K562 (cell line): ENCODE results near the gene DUS1L. TPM values are rescaled to one million over a fixed set of nuclear protein-coding genes. Genes with fewer than 3 reads are reported as not detected.

Source experiments
- BDP1 ChIP-seq: IDR thresholded peaks from 3 replicates; pipeline ENCODE4 v1.6.1; 2011; ENCODE audit not compliant: insufficient read length, insufficient read depth
- ETV1 ChIP-seq: fragments of 450-650 bp; conservative IDR thresholded peaks from 2 replicates; pipeline ENCODE4 v1.6.1; 2016; ENCODE audit warnings: missing genetic modification characterization, control low read depth, low read depth, missing compliant biosample characterization
- EZH2 ChIP-seq: IDR thresholded peaks from 2 replicates; pipeline ENCODE4 v1.6.1; 2012; ENCODE audit warnings: low read depth, mild to moderate bottlenecking, inconsistent platforms, low read length, borderline replicate concordance
- FOS ChIP-seq: IDR thresholded peaks from 3 replicates; pipeline ENCODE4 v1.6.1; 2011; ENCODE audit not compliant: insufficient read length; ENCODE audit errors: extremely low read depth
- KDM4B ChIP-seq, 2 experiments: fragments of 450-650 bp in 1 of 2; sonication (generic) in 1 of 2; IDR thresholded peaks; 2 replicates each; pipeline ENCODE4 v1.6.1; 2016 to 2017; ENCODE audit warnings: borderline replicate concordance in 2 of 2, antibody characterized with exemption in 1 of 2, low read depth in 1 of 2, mild to moderate bottlenecking in 1 of 2
- POLR2G ChIP-seq: fragments of 200-400 bp; formaldehyde crosslinking; IDR thresholded peaks from 2 replicates; pipeline ENCODE4 v1.6.1; 2017; ENCODE audit warnings: low read depth, mild to moderate bottlenecking, antibody characterized with exemption, low read length, moderate library complexity
- RFX7 ChIP-seq: fragments of 250-450 bp; sonication (Bioruptor Pico); IDR thresholded peaks from 2 replicates; pipeline ENCODE4 v1.5.1; 2021; ENCODE audit warnings: mild to moderate bottlenecking
- SIN3B ChIP-seq: fragments of 450-650 bp; IDR thresholded peaks from 2 replicates; pipeline ENCODE4 v1.6.1; 2017; ENCODE audit warnings: low read depth, mild to moderate bottlenecking, moderate library complexity
- SNRNP70 ChIP-seq: fragments of 200-400 bp; formaldehyde crosslinking; optimal IDR thresholded peaks from 2 replicates; pipeline ENCODE3; 2017; ENCODE audit warnings: low read depth, low read length
- polyA plus RNA-seq, 8 experiments: library from polyadenylated mRNA; depleted of rRNA in 4 of 8; stranded (reverse) in 5 of 8; unstranded in 3 of 8; fragments of >200 nt; fragmentation: Nextera tagmentation in 2 of 8; fragmentation: Illumina TruSeq in 1 of 8; extraction: Ambion mirVana in 2 of 8; extraction: Trizol in 1 of 8; gene quantifications; 2 replicates each; pipeline versions ENCODE4 v1.2.1 to v1.2.3, GENCODE V29; 2011 to 2014; ENCODE audit warnings: inconsistent platforms in 1 of 8, missing spikeins in 1 of 8
- total RNA-seq, 7 experiments: library from RNA; depleted of rRNA in 6 of 7; stranded (reverse); fragments of >200 nt in 6 of 7; fragmentation: Illumina TruSeq in 2 of 7; extraction: Trizol in 2 of 7; gene quantifications; 2 replicates each; pipeline versions ENCODE4 v1.2.1 to v1.2.3, GENCODE V29; 2011 to 2021; ENCODE audit warnings: low replicate concordance in 1 of 7
- TF ChIP-seq, protein P1 (sequence below): fragments of 450-650 bp; IDR thresholded peaks from 2 replicates; pipeline ENCODE4 v1.6.1; 2016; ENCODE audit warnings: mild to moderate bottlenecking, moderate library complexity
- TF ChIP-seq, protein P2 (sequence below): sonication (generic); formaldehyde crosslinking; IDR thresholded peaks from 2 replicates; pipeline ENCODE4 v1.9.0; 2022; ENCODE audit warnings: mild to moderate bottlenecking, missing genetic modification reagents
- TF ChIP-seq, protein P3 (sequence below): fragments of 200-800 bp; sonication (Bioruptor generic); IDR thresholded peaks from 2 replicates; pipeline ENCODE4 v1.6.1; 2017; ENCODE audit warnings: missing genetic modification characterization, missing compliant biosample characterization
- TF ChIP-seq, protein P4 (sequence below): fragments of 250-450 bp; sonication (Bioruptor Pico); IDR thresholded peaks from 2 replicates; pipeline ENCODE4 v1.6.1; 2021; ENCODE audit warnings: mild to moderate bottlenecking

Gene DUS1L
- total and polyA plus RNA-seq, 9 of the 15 experiments (the other 6 are each of a cell fraction or from before 2014, with no cell fraction given) = 7.8 to 210 (median 83.9) TPM

DNA sequence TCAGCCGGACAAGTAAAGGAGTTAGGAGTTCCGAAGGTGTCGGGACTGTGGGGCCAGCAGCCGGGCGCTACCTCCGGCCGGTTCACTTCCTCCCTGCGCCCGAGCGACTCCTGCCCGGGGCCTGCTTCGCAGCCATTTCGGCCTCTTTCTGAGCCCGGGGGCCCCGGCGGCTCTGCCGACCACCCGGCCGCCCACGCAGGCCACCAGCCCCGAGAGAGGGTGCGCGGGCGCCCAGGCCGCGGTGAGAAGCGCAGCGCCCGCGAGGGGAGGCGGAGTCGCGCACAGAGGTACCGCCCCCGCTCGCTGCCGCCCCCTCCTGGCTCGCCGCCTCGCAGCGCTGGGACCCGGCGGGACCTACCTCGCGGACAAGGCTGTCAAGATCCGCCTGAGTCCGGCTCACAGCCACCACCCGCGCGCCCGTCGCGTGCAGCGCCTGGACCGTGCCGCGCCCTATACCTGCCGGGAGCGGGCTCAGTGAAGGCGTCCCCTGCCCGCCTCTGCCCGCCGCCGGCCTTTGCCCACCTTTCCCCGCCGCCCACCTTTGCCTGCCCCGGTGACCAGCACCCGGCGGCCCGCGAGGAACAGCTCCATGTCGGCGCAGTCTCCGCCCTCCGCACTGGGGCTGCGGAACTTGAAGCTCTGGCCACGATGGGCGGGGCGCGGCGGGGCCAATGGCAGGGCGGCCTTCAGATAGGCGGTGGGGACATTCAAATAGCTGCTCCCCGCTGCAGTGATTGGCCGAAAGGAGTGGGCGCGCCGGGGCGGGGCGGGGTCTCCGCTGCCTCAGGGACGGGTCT is 28.3 kb downstream of the DUS1L start, which contains the start of gene DCXR (continued):
- peak; percentile 99 for TF ChIP-seq POLR2G
- TF ChIP-seq FOS = peak; percentile 58
- no peak for TF ChIP-seq BDP1
- TF ChIP-seq EZH2 = no peak
- no peak for TF ChIP-seq RFX7 (CRISPR knock-in tag)
- TF ChIP-seq, protein P1, sequence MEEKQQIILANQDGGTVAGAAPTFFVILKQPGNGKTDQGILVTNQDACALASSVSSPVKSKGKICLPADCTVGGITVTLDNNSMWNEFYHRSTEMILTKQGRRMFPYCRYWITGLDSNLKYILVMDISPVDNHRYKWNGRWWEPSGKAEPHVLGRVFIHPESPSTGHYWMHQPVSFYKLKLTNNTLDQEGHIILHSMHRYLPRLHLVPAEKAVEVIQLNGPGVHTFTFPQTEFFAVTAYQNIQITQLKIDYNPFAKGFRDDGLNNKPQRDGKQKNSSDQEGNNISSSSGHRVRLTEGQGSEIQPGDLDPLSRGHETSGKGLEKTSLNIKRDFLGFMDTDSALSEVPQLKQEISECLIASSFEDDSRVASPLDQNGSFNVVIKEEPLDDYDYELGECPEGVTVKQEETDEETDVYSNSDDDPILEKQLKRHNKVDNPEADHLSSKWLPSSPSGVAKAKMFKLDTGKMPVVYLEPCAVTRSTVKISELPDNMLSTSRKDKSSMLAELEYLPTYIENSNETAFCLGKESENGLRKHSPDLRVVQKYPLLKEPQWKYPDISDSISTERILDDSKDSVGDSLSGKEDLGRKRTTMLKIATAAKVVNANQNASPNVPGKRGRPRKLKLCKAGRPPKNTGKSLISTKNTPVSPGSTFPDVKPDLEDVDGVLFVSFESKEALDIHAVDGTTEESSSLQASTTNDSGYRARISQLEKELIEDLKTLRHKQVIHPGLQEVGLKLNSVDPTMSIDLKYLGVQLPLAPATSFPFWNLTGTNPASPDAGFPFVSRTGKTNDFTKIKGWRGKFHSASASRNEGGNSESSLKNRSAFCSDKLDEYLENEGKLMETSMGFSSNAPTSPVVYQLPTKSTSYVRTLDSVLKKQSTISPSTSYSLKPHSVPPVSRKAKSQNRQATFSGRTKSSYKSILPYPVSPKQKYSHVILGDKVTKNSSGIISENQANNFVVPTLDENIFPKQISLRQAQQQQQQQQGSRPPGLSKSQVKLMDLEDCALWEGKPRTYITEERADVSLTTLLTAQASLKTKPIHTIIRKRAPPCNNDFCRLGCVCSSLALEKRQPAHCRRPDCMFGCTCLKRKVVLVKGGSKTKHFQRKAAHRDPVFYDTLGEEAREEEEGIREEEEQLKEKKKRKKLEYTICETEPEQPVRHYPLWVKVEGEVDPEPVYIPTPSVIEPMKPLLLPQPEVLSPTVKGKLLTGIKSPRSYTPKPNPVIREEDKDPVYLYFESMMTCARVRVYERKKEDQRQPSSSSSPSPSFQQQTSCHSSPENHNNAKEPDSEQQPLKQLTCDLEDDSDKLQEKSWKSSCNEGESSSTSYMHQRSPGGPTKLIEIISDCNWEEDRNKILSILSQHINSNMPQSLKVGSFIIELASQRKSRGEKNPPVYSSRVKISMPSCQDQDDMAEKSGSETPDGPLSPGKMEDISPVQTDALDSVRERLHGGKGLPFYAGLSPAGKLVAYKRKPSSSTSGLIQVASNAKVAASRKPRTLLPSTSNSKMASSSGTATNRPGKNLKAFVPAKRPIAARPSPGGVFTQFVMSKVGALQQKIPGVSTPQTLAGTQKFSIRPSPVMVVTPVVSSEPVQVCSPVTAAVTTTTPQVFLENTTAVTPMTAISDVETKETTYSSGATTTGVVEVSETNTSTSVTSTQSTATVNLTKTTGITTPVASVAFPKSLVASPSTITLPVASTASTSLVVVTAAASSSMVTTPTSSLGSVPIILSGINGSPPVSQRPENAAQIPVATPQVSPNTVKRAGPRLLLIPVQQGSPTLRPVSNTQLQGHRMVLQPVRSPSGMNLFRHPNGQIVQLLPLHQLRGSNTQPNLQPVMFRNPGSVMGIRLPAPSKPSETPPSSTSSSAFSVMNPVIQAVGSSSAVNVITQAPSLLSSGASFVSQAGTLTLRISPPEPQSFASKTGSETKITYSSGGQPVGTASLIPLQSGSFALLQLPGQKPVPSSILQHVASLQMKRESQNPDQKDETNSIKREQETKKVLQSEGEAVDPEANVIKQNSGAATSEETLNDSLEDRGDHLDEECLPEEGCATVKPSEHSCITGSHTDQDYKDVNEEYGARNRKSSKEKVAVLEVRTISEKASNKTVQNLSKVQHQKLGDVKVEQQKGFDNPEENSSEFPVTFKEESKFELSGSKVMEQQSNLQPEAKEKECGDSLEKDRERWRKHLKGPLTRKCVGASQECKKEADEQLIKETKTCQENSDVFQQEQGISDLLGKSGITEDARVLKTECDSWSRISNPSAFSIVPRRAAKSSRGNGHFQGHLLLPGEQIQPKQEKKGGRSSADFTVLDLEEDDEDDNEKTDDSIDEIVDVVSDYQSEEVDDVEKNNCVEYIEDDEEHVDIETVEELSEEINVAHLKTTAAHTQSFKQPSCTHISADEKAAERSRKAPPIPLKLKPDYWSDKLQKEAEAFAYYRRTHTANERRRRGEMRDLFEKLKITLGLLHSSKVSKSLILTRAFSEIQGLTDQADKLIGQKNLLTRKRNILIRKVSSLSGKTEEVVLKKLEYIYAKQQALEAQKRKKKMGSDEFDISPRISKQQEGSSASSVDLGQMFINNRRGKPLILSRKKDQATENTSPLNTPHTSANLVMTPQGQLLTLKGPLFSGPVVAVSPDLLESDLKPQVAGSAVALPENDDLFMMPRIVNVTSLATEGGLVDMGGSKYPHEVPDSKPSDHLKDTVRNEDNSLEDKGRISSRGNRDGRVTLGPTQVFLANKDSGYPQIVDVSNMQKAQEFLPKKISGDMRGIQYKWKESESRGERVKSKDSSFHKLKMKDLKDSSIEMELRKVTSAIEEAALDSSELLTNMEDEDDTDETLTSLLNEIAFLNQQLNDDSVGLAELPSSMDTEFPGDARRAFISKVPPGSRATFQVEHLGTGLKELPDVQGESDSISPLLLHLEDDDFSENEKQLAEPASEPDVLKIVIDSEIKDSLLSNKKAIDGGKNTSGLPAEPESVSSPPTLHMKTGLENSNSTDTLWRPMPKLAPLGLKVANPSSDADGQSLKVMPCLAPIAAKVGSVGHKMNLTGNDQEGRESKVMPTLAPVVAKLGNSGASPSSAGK = peak; percentile 80
- TF ChIP-seq ETV1 (tag) = no peak
- TF ChIP-seq SNRNP70 = no peak
- TF ChIP-seq, protein P2, sequence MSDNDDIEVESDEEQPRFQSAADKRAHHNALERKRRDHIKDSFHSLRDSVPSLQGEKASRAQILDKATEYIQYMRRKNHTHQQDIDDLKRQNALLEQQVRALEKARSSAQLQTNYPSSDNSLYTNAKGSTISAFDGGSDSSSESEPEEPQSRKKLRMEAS = peak; percentile 97
- no peak for TF ChIP-seq KDM4B (IDR thresholded peaks at IDR 0.05; ENCODE audit: borderline replicate concordance in 2 of 2, low read depth in 1 of 2)
- TF ChIP-seq, protein P3, sequence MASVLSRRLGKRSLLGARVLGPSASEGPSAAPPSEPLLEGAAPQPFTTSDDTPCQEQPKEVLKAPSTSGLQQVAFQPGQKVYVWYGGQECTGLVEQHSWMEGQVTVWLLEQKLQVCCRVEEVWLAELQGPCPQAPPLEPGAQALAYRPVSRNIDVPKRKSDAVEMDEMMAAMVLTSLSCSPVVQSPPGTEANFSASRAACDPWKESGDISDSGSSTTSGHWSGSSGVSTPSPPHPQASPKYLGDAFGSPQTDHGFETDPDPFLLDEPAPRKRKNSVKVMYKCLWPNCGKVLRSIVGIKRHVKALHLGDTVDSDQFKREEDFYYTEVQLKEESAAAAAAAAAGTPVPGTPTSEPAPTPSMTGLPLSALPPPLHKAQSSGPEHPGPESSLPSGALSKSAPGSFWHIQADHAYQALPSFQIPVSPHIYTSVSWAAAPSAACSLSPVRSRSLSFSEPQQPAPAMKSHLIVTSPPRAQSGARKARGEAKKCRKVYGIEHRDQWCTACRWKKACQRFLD (CRISPR knock-in tag) = no peak
- TF ChIP-seq, protein P4, sequence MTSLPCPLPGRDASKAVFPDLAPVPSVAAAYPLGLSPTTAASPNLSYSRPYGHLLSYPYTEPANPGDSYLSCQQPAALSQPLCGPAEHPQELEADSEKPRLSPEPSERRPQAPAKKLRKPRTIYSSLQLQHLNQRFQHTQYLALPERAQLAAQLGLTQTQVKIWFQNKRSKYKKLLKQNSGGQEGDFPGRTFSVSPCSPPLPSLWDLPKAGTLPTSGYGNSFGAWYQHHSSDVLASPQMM = no peak
- peak; percentile 69 for TF ChIP-seq SIN3B
